Measurements from ENCODE around the gene ZYG11B. TPM values are rescaled to one million over a fixed set of nuclear protein-coding genes. Genes with fewer than 3 reads are reported as not detected.
"Not testable (repeated sequence)": the region's sequence is repeated elsewhere in the genome, so short reads cannot be mapped to it uniquely, and the experiment has no call there.

The ZYG11B gene
- total RNA-seq, 1 donor from 2014 or later, result 39.0 TPM

DNA sequence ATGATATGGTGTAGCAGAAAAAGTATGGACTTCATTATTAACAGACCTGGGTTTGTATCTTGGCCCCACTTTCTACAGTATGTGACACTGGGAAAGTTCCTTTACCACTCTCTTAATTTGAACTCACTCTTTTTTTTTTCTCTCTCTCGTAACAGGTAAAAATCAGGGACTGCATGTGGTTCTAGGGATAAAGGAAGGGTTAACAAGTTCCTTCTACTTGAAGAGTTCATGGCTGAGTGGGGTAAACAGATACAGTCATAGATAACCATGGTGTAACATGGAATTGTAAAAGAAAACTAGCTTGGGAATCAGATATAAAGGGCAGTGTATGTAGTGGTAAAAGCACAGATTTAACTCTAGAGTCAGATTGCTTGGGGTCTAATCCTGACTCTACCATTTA, 21.2 kb downstream of the ZYG11B start:
- Mint-ChIP-seq H3K9me3 (ENCODE audit: unreplicated experiment) (no peaks in the 10 kb centered on the region), H3K27me3 (ENCODE audit: unreplicated experiment) (peaks cover 1% of the 10 kb centered on the region), H3K27ac (ENCODE audit: unreplicated experiment) (no peak overlapping the region), H3K36me3 (ENCODE audit: low read depth, unreplicated experiment) (no peaks in the 10 kb centered on the region), H3K4me1 (ENCODE audit: unreplicated experiment) (no peaks in the 10 kb centered on the region), H3K4me3 (ENCODE audit: unreplicated experiment) (no peak overlapping the region)
- DNase-seq (ENCODE audit: low spot score), result no peak
- TF ChIP-seq, protein P1, sequence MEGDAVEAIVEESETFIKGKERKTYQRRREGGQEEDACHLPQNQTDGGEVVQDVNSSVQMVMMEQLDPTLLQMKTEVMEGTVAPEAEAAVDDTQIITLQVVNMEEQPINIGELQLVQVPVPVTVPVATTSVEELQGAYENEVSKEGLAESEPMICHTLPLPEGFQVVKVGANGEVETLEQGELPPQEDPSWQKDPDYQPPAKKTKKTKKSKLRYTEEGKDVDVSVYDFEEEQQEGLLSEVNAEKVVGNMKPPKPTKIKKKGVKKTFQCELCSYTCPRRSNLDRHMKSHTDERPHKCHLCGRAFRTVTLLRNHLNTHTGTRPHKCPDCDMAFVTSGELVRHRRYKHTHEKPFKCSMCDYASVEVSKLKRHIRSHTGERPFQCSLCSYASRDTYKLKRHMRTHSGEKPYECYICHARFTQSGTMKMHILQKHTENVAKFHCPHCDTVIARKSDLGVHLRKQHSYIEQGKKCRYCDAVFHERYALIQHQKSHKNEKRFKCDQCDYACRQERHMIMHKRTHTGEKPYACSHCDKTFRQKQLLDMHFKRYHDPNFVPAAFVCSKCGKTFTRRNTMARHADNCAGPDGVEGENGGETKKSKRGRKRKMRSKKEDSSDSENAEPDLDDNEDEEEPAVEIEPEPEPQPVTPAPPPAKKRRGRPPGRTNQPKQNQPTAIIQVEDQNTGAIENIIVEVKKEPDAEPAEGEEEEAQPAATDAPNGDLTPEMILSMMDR (IDR thresholded peaks at IDR 0.05; ENCODE audit: unreplicated experiment), result no peak

DNA sequence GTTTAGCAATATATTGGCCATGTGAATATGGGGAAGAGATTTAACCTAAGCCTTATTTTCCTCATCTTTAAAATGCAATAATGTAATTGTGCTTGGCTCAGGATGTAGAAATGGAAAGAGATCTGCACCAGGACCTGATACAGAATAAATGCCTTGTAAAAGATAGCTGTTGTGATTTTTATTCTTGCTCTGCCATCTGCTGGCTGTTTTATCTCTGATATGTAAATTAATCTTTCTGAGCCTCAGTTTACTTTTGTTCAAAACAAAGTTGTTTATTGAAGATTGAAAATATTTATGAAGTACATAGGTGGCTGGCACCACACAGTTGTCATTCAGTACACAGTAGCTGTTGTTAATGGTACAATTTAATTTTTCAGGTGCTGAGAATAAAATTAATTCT, 21.9 kb downstream of the ZYG11B start:
- no peaks in the 10 kb centered on the region for H3K36me3 Mint-ChIP-seq (ENCODE audit: low read depth, unreplicated experiment)
- TF ChIP-seq, protein P1 (IDR thresholded peaks at IDR 0.05; ENCODE audit: unreplicated experiment), result peak; percentile 16
- H3K9me3 Mint-ChIP-seq (ENCODE audit: unreplicated experiment), result no peaks in the 10 kb centered on the region
- no peaks in the 10 kb centered on the region for H3K4me1 Mint-ChIP-seq (ENCODE audit: unreplicated experiment)
- DNase-seq (ENCODE audit: low spot score), result no peak
- no peak overlapping the region for H3K4me3 Mint-ChIP-seq (ENCODE audit: unreplicated experiment)
- H3K27ac Mint-ChIP-seq (ENCODE audit: unreplicated experiment), result no peak overlapping the region
- H3K27me3 Mint-ChIP-seq (ENCODE audit: unreplicated experiment), result peaks cover 1% of the 10 kb centered on the region

DNA sequence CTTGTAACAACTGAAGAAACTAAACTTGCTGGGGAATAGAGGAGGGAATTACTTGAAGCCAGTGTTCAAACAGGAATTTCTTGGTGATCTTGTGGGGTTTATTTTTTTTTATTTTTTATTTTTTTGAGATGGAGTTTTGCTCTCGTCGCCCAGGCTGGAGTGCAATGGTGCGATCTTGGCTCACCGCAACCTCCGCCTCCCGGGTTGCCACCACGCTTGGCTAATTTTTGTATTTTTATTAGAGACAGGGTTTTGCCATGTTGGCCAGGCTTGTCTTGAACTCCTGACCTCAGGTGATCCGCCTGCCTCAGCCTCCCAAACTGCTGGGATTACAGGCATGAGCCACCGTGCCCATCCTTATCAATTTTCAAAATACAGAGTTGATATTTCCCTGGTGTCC, 23.2 kb downstream of the ZYG11B start:
- H3K36me3 Mint-ChIP-seq (ENCODE audit: low read depth, unreplicated experiment); H3K4me1 Mint-ChIP-seq (ENCODE audit: unreplicated experiment); H3K27me3 Mint-ChIP-seq (ENCODE audit: unreplicated experiment); H3K27ac Mint-ChIP-seq (ENCODE audit: unreplicated experiment); H3K9me3 Mint-ChIP-seq (ENCODE audit: unreplicated experiment); H3K4me3 Mint-ChIP-seq (ENCODE audit: unreplicated experiment); DNase-seq (ENCODE audit: low spot score): not testable (repeated sequence)

DNA sequence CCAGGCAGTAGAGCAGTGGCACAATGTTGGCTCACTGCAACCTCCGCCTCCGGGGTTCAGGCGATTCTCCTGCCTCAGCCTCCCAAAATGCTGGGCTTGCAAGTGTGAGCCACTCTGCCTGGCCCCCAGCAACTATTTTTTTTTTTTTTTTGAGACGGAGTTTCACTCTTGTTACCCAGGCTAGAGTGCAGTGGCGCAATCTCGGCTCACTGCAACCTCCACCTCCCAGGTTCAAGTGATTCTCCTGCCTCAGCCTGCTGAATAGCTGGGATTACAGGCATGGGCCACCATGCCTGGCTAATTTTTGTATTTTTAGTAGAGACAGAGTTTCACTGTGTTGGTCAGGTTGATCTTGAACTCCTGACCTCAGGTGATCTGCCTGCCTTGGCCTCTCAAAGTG, 23.9 kb downstream of the ZYG11B start:
- H3K4me1 Mint-ChIP-seq (ENCODE audit: unreplicated experiment); H3K27me3 Mint-ChIP-seq (ENCODE audit: unreplicated experiment); H3K9me3 Mint-ChIP-seq (ENCODE audit: unreplicated experiment); DNase-seq (ENCODE audit: low spot score); H3K4me3 Mint-ChIP-seq (ENCODE audit: unreplicated experiment); H3K27ac Mint-ChIP-seq (ENCODE audit: unreplicated experiment); H3K36me3 Mint-ChIP-seq (ENCODE audit: low read depth, unreplicated experiment): not testable (repeated sequence)

DNA sequence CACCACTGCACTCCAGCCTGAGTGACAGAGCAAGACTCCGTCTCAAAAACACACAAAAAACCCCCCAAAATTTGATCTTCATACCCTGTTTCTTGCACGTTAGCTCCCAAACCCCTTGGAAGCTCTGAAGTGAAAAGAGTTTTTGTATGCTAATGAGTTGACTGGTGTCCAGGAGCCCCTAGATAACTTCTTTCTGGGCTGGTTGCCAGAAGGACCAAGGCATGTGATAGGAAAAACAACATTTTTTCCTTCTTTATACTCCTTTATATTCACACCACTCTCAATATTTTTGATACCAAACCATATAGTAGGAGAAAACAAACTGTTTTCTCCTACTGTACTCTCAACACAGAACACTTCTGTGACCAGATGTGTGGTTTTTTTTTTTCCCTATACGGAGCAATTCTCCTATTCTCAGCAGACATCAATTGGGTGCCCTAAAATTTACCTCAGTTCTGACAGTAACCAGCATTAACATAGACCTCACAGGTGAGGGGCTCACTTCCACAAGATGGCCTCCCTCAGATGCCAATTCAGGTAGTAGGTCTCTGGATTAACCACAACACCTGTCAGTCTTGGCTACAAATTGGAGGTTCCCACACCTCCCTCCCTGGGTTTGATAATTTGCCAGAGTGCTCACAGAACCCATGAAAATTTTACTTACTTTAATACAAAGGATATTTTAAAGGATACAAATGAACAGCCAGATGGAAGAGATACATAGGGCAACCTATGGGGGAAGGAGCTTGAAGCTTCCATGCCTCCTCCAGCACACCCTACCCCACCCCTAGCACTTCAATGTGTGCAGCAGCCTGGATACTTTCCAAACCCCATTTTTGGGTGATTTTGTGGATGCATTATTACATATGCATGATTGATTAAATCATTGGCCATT, 25.6 kb downstream of the ZYG11B start:
- Mint-ChIP-seq H3K27ac (ENCODE audit: unreplicated experiment) (no peak overlapping the region), H3K27me3 (ENCODE audit: unreplicated experiment) (peaks cover 1% of the 10 kb centered on the region)

DNA sequence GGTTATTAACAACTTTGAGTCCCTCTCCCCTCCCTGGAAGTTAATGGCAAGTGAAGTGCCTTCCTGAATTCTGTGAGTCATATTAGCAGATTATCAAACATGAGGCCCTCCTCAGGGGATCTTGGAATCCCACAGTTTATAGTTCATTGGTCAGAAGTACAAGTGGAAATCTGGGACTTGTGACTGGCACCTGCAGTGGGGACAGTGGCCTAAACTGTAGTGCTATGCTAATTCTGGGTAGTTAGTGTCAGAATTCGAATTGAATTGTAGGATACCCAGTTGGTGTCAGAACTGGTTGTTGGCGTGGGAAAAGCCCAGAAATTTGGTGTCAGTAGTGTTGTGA, 26.2 kb downstream of the ZYG11B start:
- Mint-ChIP-seq H3K4me3 (ENCODE audit: unreplicated experiment) (no peak overlapping the region), H3K27ac (ENCODE audit: unreplicated experiment) (no peak overlapping the region), H3K4me1 (ENCODE audit: unreplicated experiment) (no peaks in the 10 kb centered on the region), H3K36me3 (ENCODE audit: low read depth, unreplicated experiment) (no peaks in the 10 kb centered on the region), H3K9me3 (ENCODE audit: unreplicated experiment) (no peaks in the 10 kb centered on the region), H3K27me3 (ENCODE audit: unreplicated experiment) (peaks cover 1% of the 10 kb centered on the region)
- TF ChIP-seq, protein P1 (IDR thresholded peaks at IDR 0.05; ENCODE audit: unreplicated experiment), result no peak
- DNase-seq (ENCODE audit: low spot score), result no peak

More for the DNA sequence above, 25.6 kb downstream of the ZYG11B start:
- Mint-ChIP-seq H3K9me3 (ENCODE audit: unreplicated experiment) (no peaks in the 10 kb centered on the region), H3K4me3 (ENCODE audit: unreplicated experiment) (no peak overlapping the region), H3K36me3 (ENCODE audit: low read depth, unreplicated experiment) (no peaks in the 10 kb centered on the region), H3K4me1 (ENCODE audit: unreplicated experiment) (no peaks in the 10 kb centered on the region)
- DNase-seq (ENCODE audit: low spot score), result no peak
- TF ChIP-seq, protein P1 (IDR thresholded peaks at IDR 0.05; ENCODE audit: unreplicated experiment), result no peak
